Stomach (tissue), 4 donors: ENCODE data around the gene COG7.

Experiments used
- CTCF ChIP-seq, 7 experiments: fragments of 450-650 bp in 4 of 7; fragments of 200-600 bp in 3 of 7; sonication (generic) in 3 of 7; IDR thresholded peaks; one replicate each; pipeline ENCODE4 v1.5.1; 2016 to 2019; ENCODE audit warnings: antibody characterized with exemption in 7 of 7, control low read depth in 2 of 7, mild to moderate bottlenecking in 1 of 7
- EP300 ChIP-seq: sonication (generic); formaldehyde crosslinking; IDR thresholded peaks from one replicate; pipeline ENCODE4 v1.6.1; 2017; ENCODE audit warnings: antibody characterized with exemption
- POLR2A ChIP-seq, 4 donors: fragments of 450-650 bp; IDR thresholded peaks; one replicate each; pipeline ENCODE4 v1.6.1; 2016; ENCODE audit warnings: antibody characterized with exemption in 4 of 4, control low read depth in 2 of 4, mild to moderate bottlenecking in 1 of 4, moderate library complexity in 1 of 4
- POLR2AphosphoS5 ChIP-seq, 3 donors: sonication (generic); formaldehyde crosslinking; IDR thresholded peaks; one replicate each; pipeline ENCODE4 v1.6.1; 2016; ENCODE audit warnings: antibody characterized with exemption in 3 of 3

GRCh38 chr16:23388786-23389185 is 64.2 kb downstream of the COG7 start:
- TF ChIP-seq CTCF (IDR thresholded peaks at IDR 0.05) (no peak), POLR2A (IDR thresholded peaks at IDR 0.05) (no peak), EP300 (no peak), POLR2AphosphoS5 (IDR thresholded peaks at IDR 0.05) (no peak)
